Mesenchymal stem cell (in vitro differentiated cells and primary cell): ENCODE data around the gene DIPK1B.

Experiments
- DNase-seq: peaks from one replicate; pipeline ENCODE4 v3.0.0-alpha.2; 2013
- H2AFZ ChIP-seq: one replicate; pipeline ENCODE4 v1.6.1; 2013; ENCODE audit warnings: low read depth, mild to moderate bottlenecking, control low read depth, inconsistent platforms, low read length, moderate library complexity
- H2AK5ac ChIP-seq: 2 replicates; pipeline ENCODE4 v1.6.1; 2013; ENCODE audit warnings: low read length, moderate library complexity, mild to moderate bottlenecking, inconsistent platforms; ENCODE audit not compliant: severe bottlenecking
- H2BK120ac ChIP-seq: one replicate; pipeline ENCODE4 v1.6.1; 2013; ENCODE audit warnings: low read depth, mild to moderate bottlenecking, inconsistent platforms, low read length, moderate library complexity
- H2BK12ac ChIP-seq, 2 experiments: one replicate each; pipeline ENCODE4 v1.6.1; 2013; ENCODE audit warnings: inconsistent platforms in 2 of 2, low read length in 2 of 2, mild to moderate bottlenecking in 2 of 2, moderate library complexity in 2 of 2, control low read depth in 1 of 2
- H2BK15ac ChIP-seq: one replicate; pipeline ENCODE4 v1.6.1; 2013; ENCODE audit warnings: mild to moderate bottlenecking, low read depth, inconsistent platforms; ENCODE audit not compliant: poor library complexity, severe bottlenecking
- H2BK5ac ChIP-seq: 2 replicates; pipeline ENCODE4 v1.6.1; 2013; ENCODE audit warnings: low read depth, mild to moderate bottlenecking, low read length, control low read depth, inconsistent platforms; ENCODE audit not compliant: poor library complexity, severe bottlenecking
- H3K14ac ChIP-seq, 2 experiments: one replicate each; pipeline ENCODE4 v1.6.1; 2013; ENCODE audit warnings: inconsistent platforms in 2 of 2, low read length in 2 of 2, control low read depth in 1 of 2, mild to moderate bottlenecking in 1 of 2, moderate library complexity in 1 of 2
- H3K18ac ChIP-seq, 2 experiments: one replicate each; pipeline ENCODE4 v1.6.1; 2013; ENCODE audit warnings: inconsistent platforms in 2 of 2, low read length in 2 of 2, control low read depth in 1 of 2, low read depth in 1 of 2, mild to moderate bottlenecking in 1 of 2
- H3K23ac ChIP-seq, 2 experiments: one replicate each; pipeline ENCODE4 v1.6.1; 2013; ENCODE audit warnings: inconsistent platforms in 2 of 2, low read length in 2 of 2, mild to moderate bottlenecking in 2 of 2, moderate library complexity in 2 of 2, control low read depth in 1 of 2
- H3K27ac ChIP-seq: 2 replicates; pipeline ENCODE4 v1.5.1; 2013; ENCODE audit warnings: mild to moderate bottlenecking, moderate library complexity, low read length, control low read depth, inconsistent platforms; ENCODE audit not compliant: poor library complexity, severe bottlenecking
- H3K27me3 ChIP-seq, 2 experiments: 2 replicates each; pipeline versions ENCODE4 v1.6.1 to v1.7.0; 2013; ENCODE audit warnings: low read length in 2 of 2, mild to moderate bottlenecking in 2 of 2, moderate library complexity in 2 of 2, control low read depth in 1 of 2, inconsistent platforms in 1 of 2; ENCODE audit not compliant: control insufficient read depth in 1 of 2, insufficient read depth in 1 of 2
- H3K36me3 ChIP-seq, 2 experiments: 2 replicates each; pipeline versions ENCODE4 v1.6.1 to v1.7.0; 2013; ENCODE audit warnings: low read length in 2 of 2, control low read depth in 1 of 2, inconsistent platforms in 1 of 2, low read depth in 1 of 2, mild to moderate bottlenecking in 1 of 2; ENCODE audit not compliant: insufficient read depth in 2 of 2, control insufficient read depth in 1 of 2
- H3K4ac ChIP-seq, 2 experiments: one replicate each; pipeline ENCODE4 v1.6.1; 2013; ENCODE audit warnings: inconsistent platforms in 2 of 2, low read length in 2 of 2, mild to moderate bottlenecking in 2 of 2, moderate library complexity in 2 of 2, control low read depth in 1 of 2, low read depth in 1 of 2
- H3K4me1 ChIP-seq: 2 replicates; pipeline ENCODE4 v1.6.1; 2013; ENCODE audit warnings: low read depth, low read length, control low read depth; ENCODE audit not compliant: control insufficient read depth, insufficient read depth
- H3K4me2 ChIP-seq: 2 replicates; pipeline ENCODE4 v1.6.1; 2013; ENCODE audit warnings: low read length, mild to moderate bottlenecking, inconsistent platforms; ENCODE audit not compliant: poor library complexity, severe bottlenecking
- H3K4me3 ChIP-seq, 2 experiments: 2 replicates each; pipeline versions ENCODE4 v1.5.1 to v1.7.0; 2013; ENCODE audit warnings: low read length in 2 of 2, mild to moderate bottlenecking in 2 of 2, control low read depth in 1 of 2, low read depth in 1 of 2; ENCODE audit not compliant: insufficient read depth in 1 of 2
- H3K79me1 ChIP-seq: replicated peaks from 2 replicates; pipeline ENCODE4 v1.6.1; 2013; ENCODE audit warnings: mild to moderate bottlenecking, control low read depth, low read length, inconsistent platforms; ENCODE audit not compliant: poor library complexity, severe bottlenecking
- H3K9ac ChIP-seq: 2 replicates; pipeline ENCODE4 v1.7.0; 2013; ENCODE audit warnings: mild to moderate bottlenecking, low read length, moderate library complexity
- H3K9me3 ChIP-seq: 2 replicates; pipeline ENCODE4 v1.7.0; 2013; ENCODE audit warnings: mild to moderate bottlenecking, low read length; ENCODE audit not compliant: control insufficient read depth
- H4K8ac ChIP-seq: one replicate; pipeline ENCODE4 v1.6.1; 2013; ENCODE audit warnings: inconsistent platforms, mild to moderate bottlenecking, low read length, moderate library complexity
- H4K91ac ChIP-seq: one replicate; pipeline ENCODE4 v1.6.1; 2013; ENCODE audit warnings: mild to moderate bottlenecking, low read length, inconsistent platforms
- WGBS: methylation state at CpG from one replicate; pipeline ENCODE4 v1.1.7; 2013; ENCODE audit warnings: mixed read lengths; 5-methylcytosine and 5-hydroxymethylcytosine counted together

The DIPK1B gene

GRCh38 chr9:136672431-136673087, 39.8 kb upstream of the DIPK1B start:
- Histone ChIP-seq H4K91ac (no peak overlapping the region), H3K4me3 (no peak overlapping the region), H3K4me1 (peaks cover 68% of the 10 kb centered on the region), H3K27ac (no peak overlapping the region), H2AFZ (no peak overlapping the region), H4K8ac (peak overlapping the region; percentile 28), H2BK15ac (no peak overlapping the region), H2BK5ac (no peak overlapping the region), H3K36me3 (peaks cover 5 to 82% of the 10 kb centered on the region in 2 experiments), H3K14ac (no peak overlapping the region), H2BK120ac (no peak overlapping the region), H2BK12ac (no peak overlapping the region), H3K4me2 (no peak overlapping the region), H3K9me3 (no peaks in the 10 kb centered on the region), H3K79me1 (peaks cover 22% of the 10 kb centered on the region), H3K23ac (no peak overlapping the region), H3K9ac (no peak overlapping the region), H3K4ac (no peak overlapping the region), H2AK5ac (no peak overlapping the region), H3K18ac (no peak overlapping the region), H3K27me3 (peaks cover 0 to 27% of the 10 kb centered on the region in 2 experiments)
- WGBS = 89% methylated on average over 12 of the region's 14 CpGs
- DNase-seq = no peak

GRCh38 chr9:136673088-136673974, 39.0 kb upstream of the DIPK1B start:
- H2BK5ac ChIP-seq = no peak overlapping the region
- peaks cover 62% of the 10 kb centered on the region for H3K4me1 ChIP-seq

DNA sequence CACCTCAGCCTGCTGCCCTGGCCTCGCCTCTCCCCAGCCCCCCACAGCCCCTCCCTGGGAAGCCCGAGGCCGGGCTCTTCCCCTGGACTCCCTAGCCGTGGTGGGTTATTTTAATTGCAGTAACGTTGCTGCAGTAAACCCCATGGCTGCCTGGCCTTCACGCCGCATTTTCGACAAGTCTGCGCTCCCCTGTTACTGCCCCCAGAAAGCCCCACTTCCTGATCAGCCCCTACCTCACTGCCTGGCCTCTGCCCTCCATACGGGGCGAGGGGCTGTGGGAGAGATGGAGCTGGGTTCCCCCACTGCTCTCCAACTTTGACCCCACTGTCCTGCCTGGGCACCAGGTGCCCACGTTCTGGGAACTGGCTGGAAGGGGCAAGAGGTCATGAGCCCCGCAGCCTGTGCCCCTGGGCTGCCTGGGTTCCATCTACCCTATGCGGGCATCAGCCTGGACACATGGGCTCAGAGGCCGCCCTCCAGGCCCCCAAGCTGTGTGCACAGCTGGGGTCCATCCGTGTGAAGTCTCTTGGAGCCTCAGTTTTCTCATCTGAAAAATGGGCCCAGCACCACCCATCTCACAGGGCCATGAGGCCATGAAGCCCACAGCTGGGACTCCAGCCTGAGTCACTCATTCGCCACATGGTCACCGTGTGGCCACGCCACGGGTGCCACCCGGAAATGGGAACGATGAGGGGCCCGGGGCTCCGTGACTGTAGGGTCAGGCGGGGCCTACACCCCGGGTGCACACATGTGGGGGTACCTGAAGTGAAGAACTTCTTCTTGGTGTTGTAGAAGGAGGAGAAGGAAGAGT, 38.2 kb upstream of the DIPK1B start:
- H3K36me3 ChIP-seq = peaks cover 5 to 78% of the 10 kb centered on the region in 2 experiments
- H3K4me1 ChIP-seq = peaks cover 54% of the 10 kb centered on the region
- WGBS = 92% methylated on average over 22 of the region's 26 CpGs
- no peak overlapping the region for H3K27ac ChIP-seq
- H3K4ac ChIP-seq = no peak overlapping the region
- no peak for DNase-seq
- no peak overlapping the region for H3K18ac ChIP-seq
- H2AFZ ChIP-seq = no peak overlapping the region
- H4K91ac ChIP-seq = no peak overlapping the region
- no peak overlapping the region for H2BK12ac ChIP-seq
- H3K9me3 ChIP-seq = no peaks in the 10 kb centered on the region
- H3K4me2 ChIP-seq = no peak overlapping the region
- H3K27me3 ChIP-seq = peaks cover 0 to 15% of the 10 kb centered on the region in 2 experiments
- H3K9ac ChIP-seq = no peak overlapping the region
- no peak overlapping the region for H2BK15ac ChIP-seq
- H3K23ac ChIP-seq = no peak overlapping the region
- H3K79me1 ChIP-seq = peaks cover 31% of the 10 kb centered on the region
- no peak overlapping the region for H3K14ac ChIP-seq
- no peak overlapping the region for H2BK120ac ChIP-seq
- no peak overlapping the region for H3K4me3 ChIP-seq
- H2AK5ac ChIP-seq = no peak overlapping the region
- H2BK5ac ChIP-seq = no peak overlapping the region
- no peak overlapping the region for H4K8ac ChIP-seq

More at GRCh38 chr9:136673088-136673974, 39.0 kb upstream of the DIPK1B start:
- H2BK120ac ChIP-seq = no peak overlapping the region
- H3K79me1 ChIP-seq = peaks cover 27% of the 10 kb centered on the region
- no peak overlapping the region for H2AFZ ChIP-seq
- H3K36me3 ChIP-seq = peaks cover 5 to 82% of the 10 kb centered on the region in 2 experiments
- H3K4me2 ChIP-seq = no peak overlapping the region
- H2AK5ac ChIP-seq = no peak overlapping the region
- H3K27ac ChIP-seq = no peak overlapping the region
- whole genome bisulfite sequencing = 90% methylated on average over 34 of the region's 35 CpGs
- H3K27me3 ChIP-seq = peaks cover 0 to 20% of the 10 kb centered on the region in 2 experiments
- no peak overlapping the region for H3K9ac ChIP-seq
- H3K4ac ChIP-seq = no peak overlapping the region
- H3K4me3 ChIP-seq = no peak overlapping the region
- no peaks in the 10 kb centered on the region for H3K9me3 ChIP-seq
- no peak overlapping the region for H3K23ac ChIP-seq
- H3K14ac ChIP-seq = no peak overlapping the region
- peak overlapping the region; percentile 28 for H4K8ac ChIP-seq
- DNase-seq = no peak
- peak overlapping the region; percentile 66 for H4K91ac ChIP-seq
- H2BK15ac ChIP-seq = no peak overlapping the region
- no peak overlapping the region for H2BK12ac ChIP-seq
- no peak overlapping the region for H3K18ac ChIP-seq
